ENCODE measurements around the gene FOXL3.
"Not testable (repeated sequence)": the region's sequence is repeated elsewhere in the genome, so short reads cannot be mapped to it uniquely, and the experiment has no call there.

FOXL3 gene

DNA sequence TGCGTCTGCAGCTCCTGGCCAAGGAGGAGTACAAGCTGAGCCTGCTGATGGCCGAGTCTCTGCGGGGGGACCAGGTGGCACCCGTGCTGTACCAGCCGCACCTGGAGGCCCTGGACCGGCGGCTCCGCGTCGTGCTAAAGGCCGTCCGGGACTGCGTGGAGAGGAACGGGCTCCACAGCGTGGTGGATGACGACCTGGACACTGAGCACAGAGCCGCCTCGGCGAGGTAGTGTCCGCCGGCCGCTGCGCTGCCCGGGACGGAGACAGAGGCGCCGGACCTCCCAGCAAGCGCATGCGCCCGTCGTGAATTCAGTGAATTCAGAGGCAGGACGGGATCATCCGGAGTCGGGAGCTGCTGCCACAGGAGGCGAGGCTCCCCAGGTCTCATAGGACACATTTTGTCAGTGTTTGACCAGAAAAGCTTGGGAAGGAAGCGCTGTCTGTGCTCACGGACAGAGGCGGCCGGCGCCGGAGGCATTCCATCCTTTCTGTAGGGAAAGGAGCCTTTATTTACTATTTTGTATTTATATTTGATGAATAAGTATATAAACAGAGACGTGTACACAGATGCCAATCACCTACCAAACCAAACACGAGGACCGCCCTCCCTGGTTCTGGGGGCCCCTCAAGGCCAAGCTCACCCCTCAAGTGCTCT lies 30.1 kb upstream of the FOXL3 start:
- TF ChIP-seq, protein P1, sequence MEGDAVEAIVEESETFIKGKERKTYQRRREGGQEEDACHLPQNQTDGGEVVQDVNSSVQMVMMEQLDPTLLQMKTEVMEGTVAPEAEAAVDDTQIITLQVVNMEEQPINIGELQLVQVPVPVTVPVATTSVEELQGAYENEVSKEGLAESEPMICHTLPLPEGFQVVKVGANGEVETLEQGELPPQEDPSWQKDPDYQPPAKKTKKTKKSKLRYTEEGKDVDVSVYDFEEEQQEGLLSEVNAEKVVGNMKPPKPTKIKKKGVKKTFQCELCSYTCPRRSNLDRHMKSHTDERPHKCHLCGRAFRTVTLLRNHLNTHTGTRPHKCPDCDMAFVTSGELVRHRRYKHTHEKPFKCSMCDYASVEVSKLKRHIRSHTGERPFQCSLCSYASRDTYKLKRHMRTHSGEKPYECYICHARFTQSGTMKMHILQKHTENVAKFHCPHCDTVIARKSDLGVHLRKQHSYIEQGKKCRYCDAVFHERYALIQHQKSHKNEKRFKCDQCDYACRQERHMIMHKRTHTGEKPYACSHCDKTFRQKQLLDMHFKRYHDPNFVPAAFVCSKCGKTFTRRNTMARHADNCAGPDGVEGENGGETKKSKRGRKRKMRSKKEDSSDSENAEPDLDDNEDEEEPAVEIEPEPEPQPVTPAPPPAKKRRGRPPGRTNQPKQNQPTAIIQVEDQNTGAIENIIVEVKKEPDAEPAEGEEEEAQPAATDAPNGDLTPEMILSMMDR (conservative IDR thresholded peaks at IDR 0.05; ENCODE audit: low read length): no peak
- H3K4me3 ChIP-seq (ENCODE audit: low read length): no peak overlapping the region
- no peak for DNase-seq (ENCODE audit: low read depth)

- TF ChIP-seq, protein P1 (conservative IDR thresholded peaks at IDR 0.05; ENCODE audit: low read length): no peak
- no peak for DNase-seq (ENCODE audit: low read depth)
- no peak overlapping the region for H3K4me3 ChIP-seq (ENCODE audit: low read length)
Measured at GRCh38 chr7:260441-261281, 29.3 kb upstream of the FOXL3 start.

GRCh38 chr7:261341-262250 lies 28.4 kb upstream of the FOXL3 start:
- TF ChIP-seq, protein P1 (conservative IDR thresholded peaks at IDR 0.05; ENCODE audit: low read length): no peak
- no peak overlapping the region for H3K4me3 ChIP-seq (ENCODE audit: low read length)
- DNase-seq (ENCODE audit: low read depth): no peak

DNA sequence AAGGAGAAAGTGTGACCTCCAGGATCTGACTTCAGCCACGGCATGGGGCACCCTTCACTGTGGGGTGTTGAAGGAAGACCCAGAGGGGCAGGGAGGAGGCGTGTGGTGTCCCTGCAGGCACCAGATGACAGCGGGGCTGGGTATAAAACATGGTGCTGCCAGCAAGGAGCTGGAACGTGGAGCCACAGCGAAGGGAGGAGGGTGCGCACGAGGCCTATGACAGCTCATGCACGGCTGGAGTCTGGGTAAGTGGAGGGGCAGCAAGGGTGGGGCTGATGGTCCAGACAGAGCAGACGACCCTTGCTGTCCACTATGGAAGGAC lies 27.8 kb upstream of the FOXL3 start:
- DNase-seq (ENCODE audit: low read depth): no peak
- no peak overlapping the region for H3K4me3 ChIP-seq (ENCODE audit: low read length)

GRCh38 chr7:262631-263311 lies 27.2 kb upstream of the FOXL3 start:
- H3K4me3 ChIP-seq (ENCODE audit: low read length); DNase-seq (ENCODE audit: low read depth): not testable (repeated sequence)
- TF ChIP-seq, protein P1 (conservative IDR thresholded peaks at IDR 0.05; ENCODE audit: low read length): peak; percentile 18; the same call in 1 of the 2 replicates

More for the DNA sequence above, 27.8 kb upstream of the FOXL3 start:
- TF ChIP-seq, protein P1 (conservative IDR thresholded peaks at IDR 0.05; ENCODE audit: low read length): no peak

GRCh38 chr7:263483-264351 lies 26.3 kb upstream of the FOXL3 start:
- TF ChIP-seq, protein P1 (conservative IDR thresholded peaks at IDR 0.05; ENCODE audit: low read length): peak; percentile 24
- DNase-seq (ENCODE audit: low read depth); H3K4me3 ChIP-seq (ENCODE audit: low read length): not testable (repeated sequence)
